Liver (tissue), 3 donors: Measurements from ENCODE around the gene GAPDH.

Source experiments
- CTCF ChIP-seq: fragments of 150-350 bp; IDR thresholded peaks from 2 replicates; pipeline ENCODE4 v1.5.1; 2017; ENCODE audit warnings: improper control_type of control experiment, low read depth, low read length; ENCODE audit not compliant: missing input control
- JUND ChIP-seq, 2 donors: IDR thresholded peaks; 2 replicates each; pipeline ENCODE4 v1.6.1; 2016; ENCODE audit warnings: antibody characterized with exemption in 2 of 2
- RAD21 ChIP-seq, 2 donors: IDR thresholded peaks; 2 replicates each; pipeline ENCODE4 v1.6.1; 2016; ENCODE audit warnings: antibody characterized with exemption in 2 of 2, mild to moderate bottlenecking in 2 of 2
- REST ChIP-seq: IDR thresholded peaks from 2 replicates; pipeline ENCODE4 v1.6.1; 2016; ENCODE audit warnings: antibody characterized with exemption, mild to moderate bottlenecking
- donor health status: healthy.
- donor health status: healthy.

DNA sequence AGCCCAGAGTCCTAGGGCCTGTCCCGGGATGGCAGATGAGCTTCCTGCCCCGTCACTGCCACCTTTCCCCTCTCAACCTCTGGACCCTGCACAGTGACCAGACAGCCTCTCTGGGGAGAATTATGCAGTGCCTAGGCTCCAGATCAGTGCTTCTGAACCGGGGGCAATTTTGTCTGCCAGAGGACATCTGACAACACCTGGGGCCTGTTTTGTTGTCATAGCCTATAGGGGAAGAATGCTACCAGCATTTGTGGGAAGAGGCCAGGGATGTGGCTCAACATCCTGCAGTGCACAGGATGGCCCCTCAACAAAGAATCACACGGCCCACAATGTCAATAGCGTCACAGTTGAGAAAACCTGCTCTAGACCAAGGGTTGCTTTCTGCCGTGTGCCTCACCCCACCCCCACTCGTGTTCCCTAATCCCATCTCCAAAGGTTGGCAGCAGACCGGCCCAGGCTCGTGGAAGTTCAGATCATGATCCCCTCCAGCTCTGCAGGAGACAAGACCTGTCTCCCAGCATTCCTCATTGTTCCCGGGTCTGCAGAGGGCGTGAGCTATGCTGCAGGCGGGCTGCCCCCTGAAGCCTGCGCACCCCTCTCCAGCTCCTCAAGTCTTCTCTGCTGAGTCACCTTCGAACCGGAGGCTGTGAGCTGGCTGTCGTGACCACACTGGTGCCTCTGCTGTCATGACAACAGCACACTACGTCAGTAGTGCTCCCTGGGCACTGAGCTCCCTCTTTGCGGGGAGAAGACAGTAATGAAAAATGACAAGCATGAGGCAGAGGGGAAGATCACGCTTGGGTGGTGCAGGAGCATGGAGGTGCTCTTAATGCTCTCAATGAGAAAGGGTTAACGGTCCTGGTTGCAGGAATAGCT is 2.0 kb upstream of the GAPDH start:
- TF ChIP-seq CTCF (no peak), REST (peak; percentile 37), RAD21 (IDR thresholded peaks at IDR 0.05) (no peak), JUND (IDR thresholded peaks at IDR 0.05) (no peak)
